GM23338 (cell line): ENCODE measurements around the gene PRPF6. TPM values are rescaled to one million over a fixed set of nuclear protein-coding genes. Genes with fewer than 3 reads are reported as not detected.

ENCODE experiments used
- ATAC-seq: fragments of 200-7000 bp; cut with Tn5 transposase; 3 replicates; pipeline ENCODE4 v1.9.1; 2020
- DNase-seq: peaks from one replicate; pipeline ENCODE4 v3.0.0-alpha.2; 2015; ENCODE audit warnings: low spot score
- H2AFZ ChIP-seq: fragments of 200-600 bp; sonication (generic); 2 replicates; pipeline ENCODE4 v1.8.0; 2016; ENCODE audit warnings: antibody characterized with exemption, mild to moderate bottlenecking, moderate library complexity
- H3F3A ChIP-seq: fragments of 200-600 bp; sonication (generic); replicated peaks from 2 replicates; pipeline ENCODE4 v1.8.0; 2017; ENCODE audit warnings: antibody characterized with exemption, mixed run types, low read depth
- H3K27ac ChIP-seq: fragments of 200-600 bp; sonication (generic); 2 replicates; pipeline ENCODE4 v1.6.1; 2016; ENCODE audit warnings: low read depth
- H3K27me3 ChIP-seq: fragments of 200-600 bp; sonication (generic); 2 replicates; pipeline ENCODE4 v1.8.0; 2016; ENCODE audit warnings: mild to moderate bottlenecking, mixed run types, moderate library complexity; ENCODE audit not compliant: insufficient read depth
- H3K36me3 ChIP-seq: fragments of 200-600 bp; sonication (generic); 2 replicates; pipeline ENCODE4 v1.8.0; 2016; ENCODE audit warnings: mild to moderate bottlenecking; ENCODE audit not compliant: insufficient read depth
- H3K4me1 ChIP-seq: fragments of 200-600 bp; sonication (generic); 2 replicates; pipeline ENCODE4 v1.8.0; 2016; ENCODE audit warnings: mild to moderate bottlenecking, moderate library complexity; ENCODE audit not compliant: insufficient read depth
- H3K4me2 ChIP-seq: fragments of 200-600 bp; sonication (generic); 2 replicates; pipeline ENCODE4 v1.7.1; 2017; ENCODE audit warnings: mixed run types
- H3K4me3 ChIP-seq: fragments of 200-600 bp; sonication (generic); 2 replicates; pipeline ENCODE4 v1.6.1; 2016; ENCODE audit warnings: mixed run types
- H3K79me2 ChIP-seq: fragments of 200-600 bp; sonication (generic); replicated peaks from 2 replicates; pipeline ENCODE4 v1.8.0; 2017; ENCODE audit warnings: mild to moderate bottlenecking; ENCODE audit not compliant: insufficient read depth
- H3K9me2 ChIP-seq: fragments of 200-600 bp; sonication (generic); 2 replicates; pipeline ENCODE4 v1.8.0; 2017; ENCODE audit not compliant: insufficient read depth
- H4K20me1 ChIP-seq: fragments of 200-600 bp; sonication (generic); replicated peaks from 2 replicates; pipeline ENCODE4 v1.8.0; 2017; ENCODE audit warnings: mild to moderate bottlenecking; ENCODE audit not compliant: insufficient read depth
- H3K27ac Mint-ChIP-seq: 2 replicates; pipeline ENCODE4 v1.8.0; 2020; ENCODE audit warnings: inconsistent platforms, mild to moderate bottlenecking, moderate library complexity, mixed read lengths
- H3K27me3 Mint-ChIP-seq: 3 replicates; pipeline ENCODE4 v1.8.0; 2022; ENCODE audit warnings: low read depth, mild to moderate bottlenecking, moderate library complexity, mixed read lengths, inconsistent platforms; ENCODE audit not compliant: insufficient read depth, poor library complexity
- H3K36me3 Mint-ChIP-seq: 3 replicates; pipeline ENCODE4 v1.8.0; 2021; ENCODE audit warnings: low read depth, mild to moderate bottlenecking, inconsistent platforms, moderate library complexity, mixed read lengths
- H3K4me1 Mint-ChIP-seq: 3 replicates; pipeline ENCODE4 v1.8.0; 2020; ENCODE audit warnings: mild to moderate bottlenecking, inconsistent platforms, mixed read lengths
- H3K4me3 Mint-ChIP-seq: 3 replicates; pipeline ENCODE4 v1.8.0; 2021; ENCODE audit warnings: moderate library complexity, mild to moderate bottlenecking, inconsistent platforms, mixed read lengths
- H3K9me3 Mint-ChIP-seq: 3 replicates; pipeline ENCODE4 v1.8.0; 2020; ENCODE audit warnings: moderate library complexity, mild to moderate bottlenecking, inconsistent platforms, mixed read lengths
- CREB1 ChIP-seq: fragments of 250-450 bp; sonication (Bioruptor Pico); IDR thresholded peaks from 2 replicates; pipeline ENCODE4 v1.5.0; 2020; ENCODE audit warnings: low read depth, mild to moderate bottlenecking, moderate library complexity
- CTCF ChIP-seq, 2 experiments: fragments of 200-600 bp in 1 of 2; sonication (generic) in 1 of 2; conservative IDR thresholded peaks; 2 replicates each; pipeline versions ENCODE4 v1.5.1 to v1.6.1; 2016 to 2017; ENCODE audit warnings: antibody characterized with exemption in 2 of 2, low read depth in 2 of 2, mild to moderate bottlenecking in 2 of 2, moderate library complexity in 1 of 2
- EZH2 ChIP-seq: fragments of 200-600 bp; sonication (generic); IDR thresholded peaks from one replicate; pipeline ENCODE4 v1.8.0; 2017; ENCODE audit warnings: antibody characterized with exemption, mild to moderate bottlenecking, low read depth; ENCODE audit not compliant: unreplicated experiment
- EZH2phosphoT487 ChIP-seq: fragments of 200-600 bp; sonication (generic); IDR thresholded peaks from one replicate; pipeline ENCODE4 v1.8.1; 2018; ENCODE audit warnings: antibody characterized with exemption; ENCODE audit not compliant: unreplicated experiment
- JUNB ChIP-seq: IDR thresholded peaks from one replicate; pipeline ENCODE4 v1.6.1; 2016; ENCODE audit warnings: antibody characterized with exemption; ENCODE audit not compliant: unreplicated experiment
- NANOG ChIP-seq: IDR thresholded peaks from 2 replicates; pipeline ENCODE4 v1.6.1; 2016; ENCODE audit warnings: antibody characterized with exemption, borderline replicate concordance
- POLR2AphosphoS5 ChIP-seq: IDR thresholded peaks from 2 replicates; pipeline ENCODE4 v1.6.1; 2016; ENCODE audit warnings: antibody characterized with exemption, low read depth
- REST ChIP-seq: IDR thresholded peaks from one replicate; pipeline ENCODE4 v1.6.1; 2018; ENCODE audit warnings: antibody characterized with exemption; ENCODE audit not compliant: unreplicated experiment
- ZNF114 ChIP-seq: fragments of 250-450 bp; sonication (Bioruptor Pico); IDR thresholded peaks from 2 replicates; pipeline ENCODE4 v1.5.0; 2020; ENCODE audit warnings: mild to moderate bottlenecking, moderate library complexity
- ZNF462 ChIP-seq: fragments of 250-450 bp; sonication (Bioruptor Pico); IDR thresholded peaks from 2 replicates; pipeline ENCODE4 v1.5.0; 2020; ENCODE audit warnings: mild to moderate bottlenecking, moderate library complexity
- polyA plus RNA-seq: library from polyadenylated mRNA; unstranded; fragments of >200 nt; fragmentation: Nextera tagmentation; extraction: Ambion mirVana; gene quantifications from 2 replicates; pipeline ENCODE4 v1.2.1, GENCODE V29; 2016
- total RNA-seq: library from RNA; depleted of rRNA; stranded (reverse); fragments of >200 nt; shearing (Covaris generic); gene quantifications from 2 replicates; pipeline ENCODE4 v1.2.3, GENCODE V29; 2014
- TF ChIP-seq, protein P1 (sequence below): IDR thresholded peaks from 2 replicates; pipeline ENCODE4 v1.6.1; 2016; ENCODE audit warnings: antibody characterized with exemption

Gene PRPF6
- total and polyA plus RNA-seq, 2 experiments from 2014 or later: 53.8 to 79.9 TPM

DNA sequence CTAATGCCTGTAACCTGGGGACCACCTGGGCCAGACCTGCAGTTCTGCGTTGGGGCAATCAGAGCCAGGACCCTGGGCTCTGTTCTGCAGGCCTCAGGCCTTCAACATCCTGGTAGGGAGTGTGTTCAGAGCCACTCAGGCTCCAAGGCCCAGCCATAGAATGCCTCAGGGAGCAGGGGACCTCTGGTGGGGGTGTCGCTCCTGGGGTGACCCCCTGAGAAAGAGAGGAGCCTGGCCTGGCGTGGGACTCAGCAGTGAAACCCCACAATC is 37.2 kb upstream of the PRPF6 start:
- Mint-ChIP-seq H3K9me3 (peaks cover 7% of the 10 kb centered on the region; the same call in 1 of the 3 replicates), H3K27ac (no peak overlapping the region), H3K36me3 (peaks cover 23% of the 10 kb centered on the region), H3K27me3 (peaks cover 29% of the 10 kb centered on the region), H3K4me1 (peaks cover 10% of the 10 kb centered on the region), H3K4me3 (no peak overlapping the region)
- H3K79me2 ChIP-seq: peaks cover 20% of the 10 kb centered on the region
- H3K27me3 ChIP-seq: no peaks in the 10 kb centered on the region
- ATAC-seq (no peak), DNase-seq (no peak)
- H3K4me1 ChIP-seq: peaks cover 12% of the 10 kb centered on the region; the same call in 1 of the 2 replicates
- H2AFZ ChIP-seq: no peak overlapping the region
- no peaks in the 10 kb centered on the region for H3K36me3 ChIP-seq
- TF ChIP-seq JUNB (no peak), POLR2AphosphoS5 (no peak), CREB1 (CRISPR knock-in tag) (no peak), NANOG (no peak), EZH2 (no peak), REST (no peak), ZNF462 (CRISPR knock-in tag) (no peak), CTCF (conservative IDR thresholded peaks at IDR 0.05; ENCODE audit: low read depth in 2 of 2) (no peak), ZNF114 (CRISPR knock-in tag) (no peak), EZH2phosphoT487 (no peak)
- TF ChIP-seq, protein P1, sequence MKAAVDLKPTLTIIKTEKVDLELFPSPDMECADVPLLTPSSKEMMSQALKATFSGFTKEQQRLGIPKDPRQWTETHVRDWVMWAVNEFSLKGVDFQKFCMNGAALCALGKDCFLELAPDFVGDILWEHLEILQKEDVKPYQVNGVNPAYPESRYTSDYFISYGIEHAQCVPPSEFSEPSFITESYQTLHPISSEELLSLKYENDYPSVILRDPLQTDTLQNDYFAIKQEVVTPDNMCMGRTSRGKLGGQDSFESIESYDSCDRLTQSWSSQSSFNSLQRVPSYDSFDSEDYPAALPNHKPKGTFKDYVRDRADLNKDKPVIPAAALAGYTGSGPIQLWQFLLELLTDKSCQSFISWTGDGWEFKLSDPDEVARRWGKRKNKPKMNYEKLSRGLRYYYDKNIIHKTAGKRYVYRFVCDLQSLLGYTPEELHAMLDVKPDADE: no peak
- H4K20me1 ChIP-seq: peaks cover 10% of the 10 kb centered on the region
- peak overlapping the region; percentile 79 for H3K27ac ChIP-seq
- H3K4me2 ChIP-seq: no peak overlapping the region
- H3F3A ChIP-seq: peaks cover 36% of the 10 kb centered on the region
- no peak overlapping the region for H3K4me3 ChIP-seq
- no peaks in the 10 kb centered on the region for H3K9me2 ChIP-seq
